Heart left ventricle (tissue), 16 donors: ENCODE measurements around the gene MEGF11. TPM values are rescaled to one million over a fixed set of nuclear protein-coding genes. Genes with fewer than 3 reads are reported as not detected.

ENCODE experiments used
- ATAC-seq, 4 donors: fragments of 200-7000 bp; cut with Tn5 transposase; one replicate each; pipeline ENCODE4 v1.9.1; 2020 to 2022; ENCODE audit warnings: moderate library complexity in 4 of 4, mild to moderate bottlenecking in 3 of 4, moderate number of reproducible peaks in 1 of 4
- DNase-seq, 5 donors: peaks; one replicate each; pipeline ENCODE4 v3.0.0-alpha.2; 2020
- H3K27ac ChIP-seq, 12 donors: fragments of 200-600 bp; sonication (generic) in 4 of 12; one replicate each; pipeline versions ENCODE4 v1.5.0 to v1.8.0; 2016 to 2022; ENCODE audit warnings: mild to moderate bottlenecking in 2 of 12
- H3K27me3 ChIP-seq, 9 donors: fragments of 200-600 bp; sonication (generic) in 2 of 9; one replicate each; pipeline versions ENCODE4 v1.5.1 to v1.8.0; 2016 to 2022; ENCODE audit warnings: mild to moderate bottlenecking in 3 of 9
- H3K36me3 ChIP-seq, 9 donors: fragments of 200-600 bp; sonication (generic) in 2 of 9; one replicate each; pipeline versions ENCODE4 v1.5.0 to v1.8.0; 2018 to 2022; ENCODE audit warnings: mild to moderate bottlenecking in 2 of 9
- H3K4me1 ChIP-seq, 12 donors: fragments of 200-600 bp; sonication (generic) in 4 of 12; one replicate each; pipeline versions ENCODE4 v1.5.0 to v1.8.0; 2016 to 2022; ENCODE audit warnings: mild to moderate bottlenecking in 3 of 12
- H3K4me3 ChIP-seq, 12 donors: fragments of 200-600 bp; sonication (generic) in 4 of 12; one replicate each; pipeline versions ENCODE4 v1.5.0 to v1.8.0; 2017 to 2022; ENCODE audit warnings: mild to moderate bottlenecking in 9 of 12, moderate library complexity in 4 of 12
- H3K9me3 ChIP-seq, 12 donors: fragments of 200-600 bp; sonication (generic) in 4 of 12; one replicate each; pipeline versions ENCODE4 v1.5.0 to v1.8.0; 2016 to 2022; ENCODE audit warnings: mild to moderate bottlenecking in 1 of 12
- CTCF ChIP-seq, 12 donors: fragments of 200-600 bp; sonication (generic) in 4 of 12; IDR thresholded peaks; one replicate each; pipeline versions ENCODE4 v1.5.0 to v1.8.0; 2018 to 2022; ENCODE audit warnings: antibody characterized with exemption in 12 of 12, mild to moderate bottlenecking in 5 of 12
- POLR2A ChIP-seq, 2 donors: fragments of 450-650 bp; IDR thresholded peaks; one replicate each; pipeline ENCODE4 v1.6.1; 2017; ENCODE audit warnings: antibody characterized with exemption in 2 of 2, mild to moderate bottlenecking in 2 of 2, moderate library complexity in 2 of 2
- WGBS, 4 donors: extraction: QIAGEN DNeasy Blood & Tissue Kit in 2 of 4; methylation state at CpG; one replicate each; pipeline versions ENCODE4 v1.1.5 to v1.1.7; 2013 to 2018; 5-methylcytosine and 5-hydroxymethylcytosine counted together
- intact Hi-C, 10 donors: fragments of 100-400 bp; cut with DNase I; formaldehyde crosslinking; loops; one replicate each; pipeline versions ENCODE4 v1.11.1 to v1.14.2; 2022
- polyA plus RNA-seq, 2 donors: library from polyadenylated mRNA; stranded (reverse); fragments of 200-250 nt; gene quantifications; one replicate each; pipeline ENCODE4 v1.2.3, GENCODE V29; 2013
- total RNA-seq, 9 donors: library from RNA; depleted of rRNA in 2 of 9; stranded (reverse); fragments of >200 nt in 2 of 9; fragmentation: NEBNext Ultra II Directional in 3 of 9; extraction: Animal tissue kit (Norgen Biotek cat#: 25700) in 3 of 9; gene quantifications; one replicate each; pipeline versions ENCODE4 v1.1.0 to v1.2.4, GENCODE V29; 2016 to 2023
- donor health status: ischemic (EF 13 %, LVEDD 7.1; RV severe dilation, severe dysfunction).
- donor health status: healthy with polysubstance abuse.
- donor health status: DM: no; HTN: yes; CAD: no.
- donor health status: DM: no; HTN: no; CAD: no.
- donor health status: ischemic (EF 25% LVEDD 6.9; RV normal size, moderate dysfunction).
- donor health status: ischemic (EF 25% LVEDD 5.7; RV mildly dilated, moderate dysfunction).
- donor health status: healthy.
- donor health status: DM: yes; HTN: yes; CAD: no.
- donor health status: ischemic (EF 35%, LVEDD 5.7; RV mildly dilated, moderate dysfunction).
- donor health status: nonischemic (EF 11% LVEDD 7.7; RV severe dilation, severe dysfunction).
- donor health status: DM: yes; HTN: yes; CAD: no.
- donor health status: PGD.
- donor health status: ischemic (EF 29% LVEDD 5.4; RV normal size, mild dysfunction).
- donor health status: nonischemic (EF 23%, LVEDD 6.1; RV moderate dilation, normal function).

Gene MEGF11
- total and polyA plus RNA-seq, 11 donors: 0.07 TPM; not detected in 10

- no peaks in the 10 kb centered on the region for H3K4me1 ChIP-seq
- H3K27me3 ChIP-seq: peaks cover 0 to 15% (median 0%) of the 10 kb centered on the region in 9 donors
- no peaks in the 10 kb centered on the region for H3K9me3 ChIP-seq
- ATAC-seq (no peak), DNase-seq (no peak)
- WGBS, 4 donors: 75 to 80% (median 77%) methylated on average over 2 of the region's 2 CpGs
- intact Hi-C loops: no loop called here
- H3K4me3 ChIP-seq: no peak overlapping the region
- no peak for TF ChIP-seq POLR2A (IDR thresholded peaks at IDR 0.05)
- no peak for TF ChIP-seq CTCF (IDR thresholded peaks at IDR 0.05)
- no peak overlapping the region for H3K27ac ChIP-seq
- no peaks in the 10 kb centered on the region for H3K36me3 ChIP-seq
These were observed 34.2 kb downstream of the MEGF11 start for GRCh38 chr15:66219339-66219738.

GRCh38 chr15:66216806-66217205 lies 36.7 kb downstream of the MEGF11 start:
- no peak for ATAC-seq
- WGBS, 4 donors: 57 to 77% (median 71%) methylated on average over 2 of the region's 2 CpGs
- H3K4me3 ChIP-seq: no peak overlapping the region
- H3K9me3 ChIP-seq: no peaks in the 10 kb centered on the region
- H3K4me1 ChIP-seq: no peaks in the 10 kb centered on the region
- no peak for TF ChIP-seq POLR2A (IDR thresholded peaks at IDR 0.05)
- TF ChIP-seq CTCF (IDR thresholded peaks at IDR 0.05): no peak
- H3K27ac ChIP-seq: no peak overlapping the region
- H3K27me3 ChIP-seq: peaks cover 0 to 7% (median 0%) of the 10 kb centered on the region in 9 donors
- intact Hi-C loops: no loop called here
- H3K36me3 ChIP-seq: no peaks in the 10 kb centered on the region
- no peak for DNase-seq

- Histone ChIP-seq H3K4me3 (no peak overlapping the region), H3K4me1 (no peaks in the 10 kb centered on the region), H3K36me3 (no peaks in the 10 kb centered on the region), H3K27ac (no peak overlapping the region), H3K9me3 (no peaks in the 10 kb centered on the region), H3K27me3 (peaks cover 0 to 2% (median 0%) of the 10 kb centered on the region in 9 donors)
- intact Hi-C loops: no loop called here
- ATAC-seq (no peak), DNase-seq (no peak)
- WGBS, 4 donors: 86 to 90% (median 89%) methylated on average over 4 of the region's 4 CpGs
- TF ChIP-seq POLR2A (IDR thresholded peaks at IDR 0.05): no peak
- TF ChIP-seq CTCF (IDR thresholded peaks at IDR 0.05): no peak
These were observed 37.7 kb downstream of the MEGF11 start for GRCh38 chr15:66215811-66216210.

- WGBS, 4 donors: 58 to 70% (median 61%) methylated on average over 2 to 4 of the region's 4 CpGs
- Histone ChIP-seq H3K27me3 (no peaks in the 10 kb centered on the region), H3K9me3 (no peaks in the 10 kb centered on the region), H3K27ac (no peak overlapping the region), H3K36me3 (no peaks in the 10 kb centered on the region), H3K4me1 (no peaks in the 10 kb centered on the region), H3K4me3 (no peak overlapping the region)
- DNase-seq (no peak), ATAC-seq (no peak)
- no peak for TF ChIP-seq CTCF (IDR thresholded peaks at IDR 0.05)
- TF ChIP-seq POLR2A (IDR thresholded peaks at IDR 0.05): no peak
- intact Hi-C loops: no loop called here
These were observed 39.3 kb downstream of the MEGF11 start for GRCh38 chr15:66214246-66214645.
